GM19023 (cell line): ENCODE data around the gene GNG4.

Source experiments
- ATAC-seq: cut with Tn5 transposase; IDR thresholded peaks from one replicate; pipeline ENCODE4 v1.9.1; 2021; ENCODE audit warnings: mild to moderate bottlenecking, moderate library complexity; ENCODE audit not compliant: unreplicated experiment

GNG4 gene

GRCh38 chr1:235649368-235650163 lies at the start of gene GNG4:
TSS of gene GNG4 (minus strand) at chr1:235649784. CDS start at chr1:235583838, 65,946 bp downstream.
- no peak for ATAC-seq

GRCh38 chr1:235697508-235697907 lies 47.9 kb upstream of the GNG4 start:
- ATAC-seq = no peak

- no peak for ATAC-seq
Measured at GRCh38 chr1:235689356-235689755, 39.8 kb upstream of the GNG4 start.

- no peak for ATAC-seq
Measured at GRCh38 chr1:235688096-235688495, 38.5 kb upstream of the GNG4 start.

- ATAC-seq = no peak
Measured at GRCh38 chr1:235683653-235684052, 34.1 kb upstream of the GNG4 start.

- no peak for ATAC-seq
Measured at GRCh38 chr1:235682216-235682615, 32.6 kb upstream of the GNG4 start.

- ATAC-seq = no peak
Measured at GRCh38 chr1:235679644-235680043, 30.1 kb upstream of the GNG4 start.

- no peak for ATAC-seq
Measured at GRCh38 chr1:235679005-235679404, 29.4 kb upstream of the GNG4 start.

GRCh38 chr1:235675152-235675890 lies 25.7 kb upstream of the GNG4 start:
- ATAC-seq = no peak

GRCh38 chr1:235673981-235674380 lies 24.4 kb upstream of the GNG4 start:
- no peak for ATAC-seq

- ATAC-seq = no peak
Measured at GRCh38 chr1:235671992-235672391, 22.4 kb upstream of the GNG4 start.

GRCh38 chr1:235670157-235670776 lies 20.7 kb upstream of the GNG4 start:
- no peak for ATAC-seq

GRCh38 chr1:235669277-235669676 lies 19.7 kb upstream of the GNG4 start:
- no peak for ATAC-seq

- ATAC-seq = no peak
Measured at GRCh38 chr1:235663628-235664027, 14.0 kb upstream of the GNG4 start.

GRCh38 chr1:235661568-235661967 lies 12.0 kb upstream of the GNG4 start:
- ATAC-seq = no peak

- ATAC-seq = no peak
Measured at GRCh38 chr1:235659186-235659771, 9.7 kb upstream of the GNG4 start.

GRCh38 chr1:235657747-235658526 lies 8.4 kb upstream of the GNG4 start:
- no peak for ATAC-seq

GRCh38 chr1:235657269-235657668 lies 7.7 kb upstream of the GNG4 start:
- no peak for ATAC-seq

- ATAC-seq = no peak
Measured at GRCh38 chr1:235652364-235652763, 2.8 kb upstream of the GNG4 start.

GRCh38 chr1:235651170-235651806 lies 1.7 kb upstream of the GNG4 start:
- ATAC-seq = no peak
